Fibroblast of lung (primary cell): ENCODE data around the gene ZNF273.
A peak's percentile ranks its signal among the peaks of the same experiment; 100 is the strongest.

Source experiments
- EZH2 ChIP-seq: IDR thresholded peaks from 2 replicates; pipeline ENCODE4 v1.5.1; 2012; ENCODE audit warnings: low read length, control low read depth, mild to moderate bottlenecking; ENCODE audit errors: missing control alignments
- TF ChIP-seq, protein P1 (sequence below), 2 donors: IDR thresholded peaks in 1 of 2; conservative IDR thresholded peaks in 1 of 2; 1 replicate in 1 of 2; 2 replicates in 1 of 2; pipeline ENCODE4 v1.5.1; 2011 to 2012; ENCODE audit warnings: low read length in 2 of 2, control low read depth in 1 of 2, inconsistent platforms in 1 of 2, low read depth in 1 of 2, mild to moderate bottlenecking in 1 of 2

- TF ChIP-seq, protein P1, sequence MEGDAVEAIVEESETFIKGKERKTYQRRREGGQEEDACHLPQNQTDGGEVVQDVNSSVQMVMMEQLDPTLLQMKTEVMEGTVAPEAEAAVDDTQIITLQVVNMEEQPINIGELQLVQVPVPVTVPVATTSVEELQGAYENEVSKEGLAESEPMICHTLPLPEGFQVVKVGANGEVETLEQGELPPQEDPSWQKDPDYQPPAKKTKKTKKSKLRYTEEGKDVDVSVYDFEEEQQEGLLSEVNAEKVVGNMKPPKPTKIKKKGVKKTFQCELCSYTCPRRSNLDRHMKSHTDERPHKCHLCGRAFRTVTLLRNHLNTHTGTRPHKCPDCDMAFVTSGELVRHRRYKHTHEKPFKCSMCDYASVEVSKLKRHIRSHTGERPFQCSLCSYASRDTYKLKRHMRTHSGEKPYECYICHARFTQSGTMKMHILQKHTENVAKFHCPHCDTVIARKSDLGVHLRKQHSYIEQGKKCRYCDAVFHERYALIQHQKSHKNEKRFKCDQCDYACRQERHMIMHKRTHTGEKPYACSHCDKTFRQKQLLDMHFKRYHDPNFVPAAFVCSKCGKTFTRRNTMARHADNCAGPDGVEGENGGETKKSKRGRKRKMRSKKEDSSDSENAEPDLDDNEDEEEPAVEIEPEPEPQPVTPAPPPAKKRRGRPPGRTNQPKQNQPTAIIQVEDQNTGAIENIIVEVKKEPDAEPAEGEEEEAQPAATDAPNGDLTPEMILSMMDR (conservative IDR thresholded peaks at IDR 0.05 in 1 of 2, IDR thresholded peaks at IDR 0.05 in 1 of 2; ENCODE audit: low read depth in 1 of 2, low read length in 2 of 2), result peak; percentile 68 to 81
- TF ChIP-seq EZH2, result no peak
These were observed 48.3 kb downstream of the ZNF273 start for GRCh38 chr7:64951250-64951848.
